ENCODE results near the gene ZBTB7C.

The ZBTB7C gene

GRCh38 chr18:48302736-48303135, 106.4 kb downstream of the ZBTB7C start:
- H3K9ac ChIP-seq (ENCODE audit: low read depth, low read length, poor library complexity, severe bottlenecking), result no peak overlapping the region
- H3K9me3 ChIP-seq (ENCODE audit: insufficient read depth, low read depth, low read length), result no peaks in the 10 kb centered on the region
- H2AFZ ChIP-seq (ENCODE audit: low read length), result no peak overlapping the region
- H3F3A ChIP-seq (ENCODE audit: low read depth), result no peaks in the 10 kb centered on the region
- H3K4me2 ChIP-seq (ENCODE audit: low read depth, low read length, poor library complexity, severe bottlenecking), result no peak overlapping the region
- H4K20me1 ChIP-seq (ENCODE audit: insufficient read depth, low read length, poor library complexity, severe bottlenecking), result no peaks in the 10 kb centered on the region
- H3K36me3 ChIP-seq (ENCODE audit: insufficient read depth, low read length), result no peaks in the 10 kb centered on the region
- peaks cover 13% of the 10 kb centered on the region for H3K4me1 ChIP-seq (ENCODE audit: insufficient read depth, low read length, poor library complexity, severe bottlenecking)
- TF ChIP-seq EZH2phosphoT487 (IDR thresholded peaks at IDR 0.05; ENCODE audit: borderline replicate concordance), result no peak
- TF ChIP-seq CTCF (conservative IDR thresholded peaks at IDR 0.05; ENCODE audit: low read length), result no peak
- no peak overlapping the region for H3K4me3 ChIP-seq (ENCODE audit: low read length, poor library complexity, severe bottlenecking)
- no peaks in the 10 kb centered on the region for H3K79me2 ChIP-seq (ENCODE audit: insufficient read depth, low read length)
- no peaks in the 10 kb centered on the region for H3K27me3 ChIP-seq (ENCODE audit: insufficient read depth, low read length, poor library complexity, severe bottlenecking)
- no peaks in the 10 kb centered on the region for H3K9me2 ChIP-seq (replicated peaks; ENCODE audit: low read depth, low read length)

- Histone ChIP-seq H3K9me3 (ENCODE audit: insufficient read depth, low read depth, low read length) (no peaks in the 10 kb centered on the region), H3K27me3 (ENCODE audit: insufficient read depth, low read length, poor library complexity, severe bottlenecking) (no peaks in the 10 kb centered on the region), H3K4me1 (ENCODE audit: insufficient read depth, low read length, poor library complexity, severe bottlenecking) (peaks cover 13% of the 10 kb centered on the region), H3K9me2 (replicated peaks; ENCODE audit: low read depth, low read length) (no peaks in the 10 kb centered on the region), H3K36me3 (ENCODE audit: insufficient read depth, low read length) (no peaks in the 10 kb centered on the region), H3F3A (ENCODE audit: low read depth) (no peaks in the 10 kb centered on the region), H3K4me3 (ENCODE audit: low read length, poor library complexity, severe bottlenecking) (peak overlapping the region; percentile 43), H2AFZ (ENCODE audit: low read length) (peak overlapping the region; percentile 97), H3K79me2 (ENCODE audit: insufficient read depth, low read length) (no peaks in the 10 kb centered on the region), H4K20me1 (ENCODE audit: insufficient read depth, low read length, poor library complexity, severe bottlenecking) (no peaks in the 10 kb centered on the region), H3K9ac (ENCODE audit: low read depth, low read length, poor library complexity, severe bottlenecking) (peak overlapping the region; percentile 59), H3K4me2 (ENCODE audit: low read depth, low read length, poor library complexity, severe bottlenecking) (peak overlapping the region; percentile 69)
- no peak for TF ChIP-seq EZH2phosphoT487 (IDR thresholded peaks at IDR 0.05; ENCODE audit: borderline replicate concordance)
- TF ChIP-seq CTCF (conservative IDR thresholded peaks at IDR 0.05; ENCODE audit: low read length), result no peak
Observed at GRCh38 chr18:48300463-48300961, 108.7 kb downstream of the ZBTB7C start.

GRCh38 chr18:48297139-48297538, 112.0 kb downstream of the ZBTB7C start:
- Histone ChIP-seq H3K9ac (ENCODE audit: low read depth, low read length, poor library complexity, severe bottlenecking) (no peak overlapping the region), H3K4me1 (ENCODE audit: insufficient read depth, low read length, poor library complexity, severe bottlenecking) (peaks cover 13% of the 10 kb centered on the region)

More at GRCh38 chr18:48297139-48297538, 112.0 kb downstream of the ZBTB7C start:
- TF ChIP-seq EZH2phosphoT487 (IDR thresholded peaks at IDR 0.05; ENCODE audit: borderline replicate concordance), result no peak
- TF ChIP-seq CTCF (conservative IDR thresholded peaks at IDR 0.05; ENCODE audit: low read length), result no peak
- Histone ChIP-seq H3K9me2 (replicated peaks; ENCODE audit: low read depth, low read length) (no peaks in the 10 kb centered on the region), H3K79me2 (ENCODE audit: insufficient read depth, low read length) (no peaks in the 10 kb centered on the region), H2AFZ (ENCODE audit: low read length) (no peak overlapping the region), H3K27me3 (ENCODE audit: insufficient read depth, low read length, poor library complexity, severe bottlenecking) (no peaks in the 10 kb centered on the region), H3K4me3 (ENCODE audit: low read length, poor library complexity, severe bottlenecking) (no peak overlapping the region), H3K4me2 (ENCODE audit: low read depth, low read length, poor library complexity, severe bottlenecking) (no peak overlapping the region), H3K36me3 (ENCODE audit: insufficient read depth, low read length) (no peaks in the 10 kb centered on the region), H3F3A (ENCODE audit: low read depth) (no peaks in the 10 kb centered on the region), H4K20me1 (ENCODE audit: insufficient read depth, low read length, poor library complexity, severe bottlenecking) (no peaks in the 10 kb centered on the region), H3K9me3 (ENCODE audit: insufficient read depth, low read depth, low read length) (no peaks in the 10 kb centered on the region)

Measured in Loucy (cell line).